HepG2 (cell line): ENCODE results near the gene RNASE7. TPM values are rescaled to one million over a fixed set of nuclear protein-coding genes. Genes with fewer than 3 reads are reported as not detected.

Source experiments
- ATAC-seq: fragments of 200-7000 bp; cut with Tn5 transposase; 3 replicates; pipeline ENCODE4 v1.9.1; 2020; ENCODE audit warnings: mild to moderate bottlenecking, moderate library complexity
- BruUV-seq: library from RNA; stranded (reverse); fragments of 400-500 nt; replicated peaks from 2 replicates; lab custom pipeline; 2021; lab: Mats Ljungman, UMichigan
- CTCF ChIA-PET: fragments of 300-600 bp; formaldehyde crosslinking; extraction: SDS; loops from one replicate; lab custom pipeline; 2021; ENCODE audit warnings: low total read pairs, inconsistent platforms, low intra/inter-chr PET ratio; lab: Yijun Ruan, JAX
- POLR2A ChIA-PET: fragments of 350-600 bp; sonication (Branson Sonifier 250); formaldehyde crosslinking; loops from one replicate; lab custom pipeline; 2020; ENCODE audit warnings: antibody characterized with exemption, inconsistent platforms; lab: Yijun Ruan, JAX
- DNase-seq: peaks from one replicate; pipeline ENCODE4 v3.0.0-alpha.2; 2015; ENCODE audit warnings: low spot score
- FAIRE-seq: peaks from 3 replicates; lab custom pipeline; 2011; peaks lifted over from hg19 to GRCh38; lab: Jason Lieb, UNC
- H2AFZ ChIP-seq: one replicate; pipeline ENCODE4 v1.6.1; 2011; ENCODE audit warnings: low read length, inconsistent platforms
- H3K27ac ChIP-seq: fragments of 300-600 bp; 3 replicates; pipeline ENCODE4 v1.8.0; 2011; ENCODE audit warnings: mixed run types, mild to moderate bottlenecking, mixed read lengths, low read length, inconsistent platforms; ENCODE audit not compliant: insufficient read depth; ENCODE audit errors: extremely low read length
- H3K27me3 ChIP-seq, 2 experiments: fragments of 200-600 bp in 1 of 2; 2 replicates in 1 of 2; 3 replicates in 1 of 2; pipeline versions ENCODE4 v1.6.0 to v1.8.0; 2011; ENCODE audit warnings: low read length in 2 of 2, mild to moderate bottlenecking in 2 of 2, moderate library complexity in 2 of 2, inconsistent platforms in 1 of 2; ENCODE audit not compliant: insufficient read depth in 2 of 2, control insufficient read depth in 1 of 2
- H3K36me3 ChIP-seq, 2 experiments: fragments of 200-600 bp in 1 of 2; replicated peaks in 1 of 2; 2 replicates in 1 of 2; 3 replicates in 1 of 2; pipeline versions ENCODE4 v1.5.1 to v1.8.0; 2011; ENCODE audit warnings: low read length in 2 of 2, inconsistent platforms in 1 of 2; ENCODE audit not compliant: insufficient read depth in 2 of 2, control insufficient read depth in 1 of 2
- H3K4me1 ChIP-seq: 2 replicates; pipeline ENCODE4 v1.5.1; 2012; ENCODE audit warnings: low read length, inconsistent platforms; ENCODE audit not compliant: insufficient read depth
- H3K4me2 ChIP-seq: 2 replicates; pipeline ENCODE4 v1.6.0; 2011; ENCODE audit warnings: low read depth, low read length, inconsistent platforms
- H3K4me3 ChIP-seq, 3 experiments: fragments of 200-600 bp in 1 of 3; sonication (generic), shearing (Covaris generic) in 1 of 3; replicated peaks in 1 of 3; 2 replicates each; pipeline ENCODE4 v1.5.1; 2011 to 2016; ENCODE audit warnings: low read length in 3 of 3, inconsistent platforms in 2 of 3, low read depth in 2 of 3, mild to moderate bottlenecking in 2 of 3, control low read depth in 1 of 3, mixed read lengths in 1 of 3; ENCODE audit not compliant: insufficient read depth in 1 of 3
- H3K79me2 ChIP-seq: one replicate; pipeline ENCODE4 v1.6.1; 2011; ENCODE audit warnings: low read length, inconsistent platforms; ENCODE audit not compliant: insufficient read depth
- H3K9ac ChIP-seq: 2 replicates; pipeline ENCODE4 v1.6.0; 2011; ENCODE audit warnings: mild to moderate bottlenecking, low read depth, low read length, inconsistent platforms; ENCODE audit not compliant: insufficient read depth
- H3K9me3 ChIP-seq: 2 replicates; pipeline ENCODE4 v1.5.1; 2012; ENCODE audit warnings: mild to moderate bottlenecking, low read length
- H4K20me1 ChIP-seq: 2 replicates; pipeline ENCODE4 v1.6.0; 2011; ENCODE audit warnings: inconsistent platforms, mild to moderate bottlenecking, low read length, moderate library complexity; ENCODE audit not compliant: insufficient read depth
- EHMT2 ChIP-seq: fragments of 200-600 bp; sonication (generic); IDR thresholded peaks from 2 replicates; pipeline ENCODE4 v1.7.0; 2017; ENCODE audit warnings: antibody characterized with exemption, low read depth, low read length, borderline replicate concordance
- FOXC1 ChIP-seq: sonication (generic); formaldehyde crosslinking; IDR thresholded peaks from 2 replicates; pipeline ENCODE4 v1.8.0; 2022; ENCODE audit warnings: mild to moderate bottlenecking, missing genetic modification reagents, borderline replicate concordance
- HCFC1 ChIP-seq: fragments of 150-350 bp; IDR thresholded peaks from 2 replicates; pipeline ENCODE4 v1.6.1; 2014; ENCODE audit warnings: low read depth, low read length
- MYC ChIP-seq: sonication (generic); formaldehyde crosslinking; IDR thresholded peaks from 2 replicates; pipeline ENCODE4 v1.9.0; 2021; ENCODE audit warnings: missing genetic modification reagents, borderline replicate concordance
- NFIB ChIP-seq: sonication (generic); formaldehyde crosslinking; IDR thresholded peaks from 2 replicates; pipeline ENCODE4 v1.9.0; 2021; ENCODE audit warnings: missing genetic modification reagents, mild to moderate bottlenecking, borderline replicate concordance
- NFKBIZ ChIP-seq: IDR thresholded peaks from 2 replicates; pipeline ENCODE4 v1.6.1; 2018; ENCODE audit warnings: missing genetic modification reagents, missing compliant biosample characterization
- NONO ChIP-seq, 2 experiments: fragments of 450-650 bp in 1 of 2; sonication (generic) in 1 of 2; formaldehyde crosslinking in 1 of 2; IDR thresholded peaks in 1 of 2; conservative IDR thresholded peaks in 1 of 2; 2 replicates each; pipeline versions ENCODE4 v1.6.1 to v1.8.0; 2017 to 2022; ENCODE audit warnings: mild to moderate bottlenecking in 1 of 2, missing genetic modification reagents in 1 of 2, moderate library complexity in 1 of 2
- PITX1 ChIP-seq: sonication (generic); formaldehyde crosslinking; IDR thresholded peaks from 2 replicates; pipeline ENCODE4 v1.5.1; 2020; ENCODE audit warnings: mild to moderate bottlenecking, missing genetic modification reagents
- RFXAP ChIP-seq: sonication (generic); formaldehyde crosslinking; IDR thresholded peaks from 2 replicates; pipeline ENCODE4 v1.4.0; 2020; ENCODE audit warnings: missing genetic modification reagents, borderline replicate concordance
- RORA ChIP-seq: sonication (generic); formaldehyde crosslinking; IDR thresholded peaks from 2 replicates; pipeline ENCODE4 v1.5.0; 2020; ENCODE audit warnings: mild to moderate bottlenecking, missing genetic modification reagents, moderate library complexity
- SATB2 ChIP-seq: sonication (generic); formaldehyde crosslinking; IDR thresholded peaks from 2 replicates; pipeline ENCODE4 v1.5.0; 2020; ENCODE audit warnings: missing genetic modification reagents
- U2AF2 ChIP-seq: fragments of 200-400 bp; formaldehyde crosslinking; IDR thresholded peaks from 2 replicates; pipeline ENCODE4 v1.6.1; 2017; ENCODE audit warnings: low read depth, mild to moderate bottlenecking, low read length
- ZBTB37 ChIP-seq: sonication (generic); formaldehyde crosslinking; IDR thresholded peaks from 2 replicates; pipeline ENCODE4 v1.4.0; 2020; ENCODE audit warnings: mild to moderate bottlenecking, missing genetic modification reagents
- ZBTB7B ChIP-seq: sonication (generic); formaldehyde crosslinking; IDR thresholded peaks from 2 replicates; pipeline ENCODE4 v1.4.0; 2020; ENCODE audit warnings: missing genetic modification reagents
- ZFP41 ChIP-seq: sonication (generic); formaldehyde crosslinking; IDR thresholded peaks from 2 replicates; pipeline ENCODE4 v1.4.0; 2020; ENCODE audit warnings: mild to moderate bottlenecking, missing genetic modification reagents, borderline replicate concordance
- ZNF577 ChIP-seq: sonication (generic); formaldehyde crosslinking; IDR thresholded peaks from 2 replicates; pipeline ENCODE4 v1.4.0; 2020; ENCODE audit warnings: mild to moderate bottlenecking, low read depth, missing genetic modification reagents, borderline replicate concordance
- ZNF615 ChIP-seq: sonication (generic); formaldehyde crosslinking; IDR thresholded peaks from 2 replicates; pipeline ENCODE4 v1.5.0; 2020; ENCODE audit warnings: mild to moderate bottlenecking, missing genetic modification reagents, borderline replicate concordance
- ZNF710 ChIP-seq: sonication (generic); formaldehyde crosslinking; IDR thresholded peaks from 2 replicates; pipeline ENCODE4 v1.5.0; 2020; ENCODE audit warnings: mild to moderate bottlenecking, missing genetic modification reagents, borderline replicate concordance
- ZNF784 ChIP-seq: sonication (generic); formaldehyde crosslinking; IDR thresholded peaks from 2 replicates; pipeline ENCODE4 v1.5.1; 2020; ENCODE audit warnings: missing genetic modification reagents, mild to moderate bottlenecking, borderline replicate concordance
- WGBS: methylation state at CpG from one replicate; pipeline ENCODE4 v1.1.6; 2017; ENCODE audit warnings: low lambda C conversion rate; 5-methylcytosine and 5-hydroxymethylcytosine counted together
- in situ Hi-C: cut with HindIII; loops from 2 replicates; pipeline ENCODE4 v1.10.0; 2017; ENCODE audit warnings: low pct_unique_long_range_greater_than_20kb; ENCODE audit not compliant: extremely low pct_ligation_motif_present
- intact Hi-C: fragments of 100-400 bp; cut with micrococcal nuclease; formaldehyde crosslinking; loops from one replicate; pipeline ENCODE4 v1.10.0; 2022; ENCODE audit not compliant: unreplicated experiment
- polyA plus RNA-seq, 8 experiments: library from polyadenylated mRNA; depleted of rRNA in 3 of 8; stranded (reverse) in 7 of 8; unstranded in 1 of 8; fragments of >200 nt; fragmentation: Illumina TruSeq in 4 of 8; extraction: Trizol in 4 of 8; gene quantifications; 2 replicates each; pipeline versions ENCODE4 v1.2.1 to v1.2.3, GENCODE V29; 2011 to 2016; ENCODE audit warnings: low read depth in 4 of 8, missing spikeins in 1 of 8, mixed read lengths in 1 of 8; ENCODE audit not compliant: insufficient read depth in 1 of 8
- total RNA-seq, 5 experiments: library from RNA; depleted of rRNA; stranded (reverse); fragments of >200 nt; fragmentation: Illumina TruSeq; extraction: Trizol; gene quantifications; 2 replicates each; pipeline ENCODE4 v1.2.3, GENCODE V29; 2016; ENCODE audit warnings: low read depth in 1 of 5

The RNASE7 gene
- total and polyA plus RNA-seq, 2 of the 13 experiments (the other 11 are each of a cell fraction or from before 2014, with no cell fraction given): 0.04 TPM; not detected in 1

GRCh38 chr14:21092273-21093011 lies 50.3 kb downstream of the RNASE7 start:
- Histone ChIP-seq H4K20me1 (peaks cover 8% of the 10 kb centered on the region; the same call in 1 of the 2 replicates), H3K27ac (peak overlapping the region; percentile 1), H3K9me3 (no peaks in the 10 kb centered on the region), H3K36me3 (peaks cover 30 to 41% of the 10 kb centered on the region in 2 experiments), H3K9ac (no peak overlapping the region), H3K4me3 (no peak overlapping the region), H3K4me1 (peaks cover 38% of the 10 kb centered on the region), H2AFZ (no peak overlapping the region), H3K79me2 (peaks cover 25% of the 10 kb centered on the region), H3K4me2 (no peak overlapping the region), H3K27me3 (no peaks in the 10 kb centered on the region; a peak in 1 of 5 replicates)
- in situ Hi-C loops (no loop called here), intact Hi-C loops (loop anchor here (1.0 kb wide), 3 partner anchors 12 to 78 kb away; no protein-coding TSS in a partner anchor)
- ChIA-PET CTCF (interaction anchor here (0.6 to 12.2 kb wide), 13 partner anchors 12 to 119 kb away, joined by 3 to 320 read pairs (median 4); partner anchors contain the start of genes ARHGEF40 and METTL17), POLR2A (interaction anchor here (0.5 to 7.8 kb wide), 13 partner anchors 9 to 224 kb away, joined by 3 to 91 read pairs (median 4); partner anchors contain the start of gene ARHGEF40)
- BruUV-seq: no TSS peak
- peak; percentile 68 for ATAC-seq
- WGBS: 70% methylated on average over 41 of the region's 59 CpGs
- peak; percentile 72 for DNase-seq
- FAIRE-seq: peak; percentile 80
- TF ChIP-seq RORA (CRISPR knock-in tag) (no peak), ZBTB37 (CRISPR knock-in tag) (no peak), FOXC1 (CRISPR knock-in tag) (peak; percentile 94), EHMT2 (no peak), PITX1 (CRISPR knock-in tag) (no peak; the same call in none of the 2 replicates), ZFP41 (CRISPR knock-in tag) (peak; percentile 55; the same call in 1 of the 2 replicates), ZNF784 (CRISPR knock-in tag) (peak; percentile 93), NFKBIZ (CRISPR knock-in tag) (0 out of 2 replicates have a peak, but pooled peaks have one; percentile 47), ZNF710 (CRISPR knock-in tag) (peak; percentile 90; the same call in 1 of the 2 replicates), ZNF577 (no peak), HCFC1 (peak; percentile 46), MYC (CRISPR knock-in tag) (peak; percentile 52; the same call in 1 of the 2 replicates), ZBTB7B (CRISPR knock-in tag) (peak; percentile 87; the same call in 1 of the 2 replicates), SATB2 (no peak), RFXAP (peak; percentile 61; the same call in 1 of the 2 replicates), NONO (IDR thresholded peaks at IDR 0.05) (no peak), NONO (CRISPR knock-in tag; conservative IDR thresholded peaks at IDR 0.05) (peak; percentile 91; the same call in 1 of the 2 replicates), U2AF2 (no peak), NFIB (CRISPR knock-in tag) (no peak), ZNF615 (CRISPR knock-in tag) (no peak)
